A549 (cell line): ENCODE measurements around the gene HOXD10. TPM values are rescaled to one million over a fixed set of nuclear protein-coding genes. Genes with fewer than 3 reads are reported as not detected.
A peak's percentile ranks its signal among the peaks of the same experiment; 100 is the strongest.

Source experiments
- ATAC-seq, 2 experiments: fragments of 200-7000 bp in 1 of 2; fragments of >200 bp in 1 of 2; cut with Nextera tagmentation in 1 of 2; cut with Tn5 transposase in 1 of 2; 3 replicates each; pipeline versions ENCODE4 v1.8.0 to v1.9.1; 2018 to 2020; ENCODE audit warnings: mild to moderate bottlenecking in 1 of 2, moderate library complexity in 1 of 2
- CTCF ChIA-PET: fragments of 300-600 bp; sonication (Branson Sonifier 250); formaldehyde crosslinking; extraction: SDS; loops from one replicate; lab custom pipeline; 2021; ENCODE audit warnings: antibody characterized with exemption, inconsistent platforms; lab: Yijun Ruan, JAX
- POLR2A ChIA-PET: fragments of 350-600 bp; formaldehyde crosslinking; extraction: SDS; loops from one replicate; lab custom pipeline; 2021; ENCODE audit warnings: antibody characterized with exemption, inconsistent platforms; lab: Yijun Ruan, JAX
- DNase-seq, 2 experiments: peaks; one replicate each; pipeline versions ENCODE4 v3.0.0 to v3.0.0-alpha.2; 2011 to 2016; ENCODE audit warnings: low read depth in 1 of 2, low spot score in 1 of 2
- FAIRE-seq: peaks from 2 replicates; lab custom pipeline; 2011; peaks lifted over from hg19 to GRCh38; lab: Jason Lieb, UNC
- H3K27ac ChIP-seq, 2 experiments: fragments of >200 bp; sonication (Bioruptor Twin); formaldehyde crosslinking; 3 replicates each; pipeline ENCODE4 v1.5.1; 2016 to 2017
- H3K4me1 ChIP-seq: fragments of >200 bp; sonication (Bioruptor Twin); formaldehyde crosslinking; 3 replicates; pipeline ENCODE4 v1.6.1; 2016
- H3K4me2 ChIP-seq: fragments of >200 bp; sonication (Bioruptor Twin); formaldehyde crosslinking; 3 replicates; pipeline ENCODE4 v1.6.1; 2016
- H3K4me3 ChIP-seq: fragments of >200 bp; sonication (Bioruptor Twin); formaldehyde crosslinking; 3 replicates; pipeline ENCODE4 v1.5.1; 2016
- H3K9me3 ChIP-seq: fragments of >200 bp; sonication (Bioruptor Twin); formaldehyde crosslinking; 3 replicates; pipeline ENCODE4 v1.6.1; 2016
- FOXS1 ChIP-seq: fragments of 250-450 bp; sonication (Bioruptor Pico); IDR thresholded peaks from 2 replicates; pipeline ENCODE4 v1.5.0; 2020; ENCODE audit warnings: mild to moderate bottlenecking, moderate library complexity
- HDAC2 ChIP-seq: fragments of 200-600 bp; sonication (generic); IDR thresholded peaks from 2 replicates; pipeline ENCODE4 v1.6.1; 2016
- HOXA7 ChIP-seq: fragments of 250-450 bp; sonication (Bioruptor Pico); IDR thresholded peaks from 2 replicates; pipeline ENCODE4 v1.5.0; 2020; ENCODE audit warnings: mild to moderate bottlenecking, moderate library complexity
- JUN ChIP-seq, 2 experiments: fragments of >200 bp; sonication (Bioruptor Twin); formaldehyde crosslinking; IDR thresholded peaks; 2 replicates in 1 of 2; 3 replicates in 1 of 2; pipeline ENCODE4 v1.6.1; 2016 to 2017
- KDM5A ChIP-seq: fragments of 200-600 bp; sonication (generic); IDR thresholded peaks from 2 replicates; pipeline ENCODE4 v1.6.1; 2016; ENCODE audit warnings: antibody characterized with exemption, mild to moderate bottlenecking
- RAD21 ChIP-seq, 2 experiments: fragments of >200 bp in 1 of 2; sonication (Bioruptor Twin) in 1 of 2; formaldehyde crosslinking in 1 of 2; IDR thresholded peaks in 1 of 2; conservative IDR thresholded peaks in 1 of 2; 2 replicates in 1 of 2; 3 replicates in 1 of 2; pipeline ENCODE4 v1.6.1; 2012 to 2018; ENCODE audit warnings: inconsistent platforms in 1 of 2
- RNF2 ChIP-seq: fragments of 200-600 bp; sonication (generic); IDR thresholded peaks from 2 replicates; pipeline ENCODE4 v1.6.1; 2016; ENCODE audit warnings: low read depth, mild to moderate bottlenecking, antibody characterized with exemption, moderate library complexity, borderline replicate concordance
- SMC3 ChIP-seq: fragments of >200 bp; sonication (Bioruptor Twin); formaldehyde crosslinking; IDR thresholded peaks from 3 replicates; pipeline ENCODE4 v1.6.1; 2018; ENCODE audit warnings: inconsistent platforms
- ZNF302 ChIP-seq: fragments of 250-450 bp; sonication (Bioruptor Pico); IDR thresholded peaks from 2 replicates; pipeline ENCODE4 v1.9.0; 2021; ENCODE audit warnings: inconsistent platforms, mild to moderate bottlenecking, moderate library complexity
- WGBS: methylation state at CpG from one replicate; pipeline ENCODE4 v1.1.6; 2017; ENCODE audit errors: missing lambda C conversion rate; 5-methylcytosine and 5-hydroxymethylcytosine counted together
- polyA plus RNA-seq, 4 experiments: library from polyadenylated mRNA; depleted of rRNA in 3 of 4; stranded (reverse); fragments of >200 nt; fragmentation: RNase III in 1 of 4; extraction: RNeasy Plus Mini Kit Qiagen cat#74134 plus additional on column Dnase treatment in 1 of 4; gene quantifications; 2 replicates in 3 of 4; 3 replicates in 1 of 4; pipeline ENCODE4 v1.2.3, GENCODE V29; 2011 to 2017
- TF ChIP-seq, protein P1 (sequence below): IDR thresholded peaks from 2 replicates; pipeline ENCODE4 v1.6.1; 2012
- TF ChIP-seq, protein P2 (sequence below): fragments of >200 bp; sonication (Bioruptor Twin); formaldehyde crosslinking; IDR thresholded peaks from 3 replicates; pipeline ENCODE4 v1.5.1; 2016

The HOXD10 gene
- polyA plus RNA-seq, 2 of the 4 experiments (the other 2 are of a cell fraction): 4.3 to 4.8 TPM

DNA sequence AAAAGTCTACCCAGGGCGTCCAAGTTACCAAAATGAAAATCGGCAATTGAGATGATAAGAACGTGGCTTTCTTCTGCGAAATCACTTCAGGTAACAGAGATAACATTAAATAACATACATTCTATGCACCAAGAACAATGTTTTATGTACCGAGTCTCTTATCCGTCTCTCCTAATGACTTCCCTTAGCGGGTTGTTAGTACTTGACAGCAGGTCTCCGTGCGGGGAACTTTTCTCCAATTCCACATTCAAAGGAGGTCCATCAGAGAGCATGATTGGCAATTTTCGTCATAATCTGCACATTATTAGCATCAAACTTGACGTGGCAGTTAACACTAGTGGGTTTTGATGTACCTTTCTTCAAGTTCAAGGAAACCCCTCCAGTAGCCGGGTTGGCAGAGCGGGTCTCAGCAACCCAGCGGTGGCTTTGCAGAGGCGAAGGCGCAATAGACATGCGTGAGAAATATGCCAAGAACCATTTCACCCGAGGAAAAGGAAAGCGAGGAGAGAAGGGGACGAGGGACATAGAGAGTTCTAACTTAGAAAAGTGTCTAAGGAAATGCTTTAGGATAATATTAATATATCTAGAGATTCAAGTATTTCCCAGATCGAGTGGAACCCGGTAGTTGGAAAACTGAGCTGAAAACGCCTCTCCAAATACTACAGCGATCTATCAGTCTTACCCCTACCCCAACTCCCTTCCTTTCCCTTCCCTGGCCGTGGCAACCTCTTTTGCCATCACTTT is 37.9 kb upstream of the HOXD10 start:
- ATAC-seq (peak in 1 of 2 experiments; percentile 37; a peak in 3 of 6 replicates), DNase-seq (no peak), FAIRE-seq (no peak)
- H3K4me3 ChIP-seq: peak overlapping the region; percentile 49
- TF ChIP-seq, protein P1, sequence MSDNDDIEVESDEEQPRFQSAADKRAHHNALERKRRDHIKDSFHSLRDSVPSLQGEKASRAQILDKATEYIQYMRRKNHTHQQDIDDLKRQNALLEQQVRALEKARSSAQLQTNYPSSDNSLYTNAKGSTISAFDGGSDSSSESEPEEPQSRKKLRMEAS: 0 out of 2 replicates have a peak, but pooled peaks have one; percentile 5
- TF ChIP-seq RNF2 (0 out of 2 replicates have a peak, but pooled peaks have one; percentile 9), HOXA7 (no peak), FOXS1 (CRISPR knock-in tag) (no peak), ZNF302 (CRISPR knock-in tag) (no peak)
- peak overlapping the region; percentile 97 for H3K4me2 ChIP-seq
- H3K27ac ChIP-seq: no peak overlapping the region
- CTCF ChIA-PET: interaction anchor here (0.6 to 5.5 kb wide), 28 partner anchors 8 to 1379 kb away, joined by 3 to 57 read pairs (median 6); partner anchors contain the start of gene HOXD11
- WGBS: 3% methylated on average over 25 of the region's 25 CpGs
- H3K4me1 ChIP-seq: peaks cover 9% of the 10 kb centered on the region; the same call in 2 of the 3 replicates
- POLR2A ChIA-PET: no interaction called here
- H3K9me3 ChIP-seq: peaks cover 10% of the 10 kb centered on the region

DNA sequence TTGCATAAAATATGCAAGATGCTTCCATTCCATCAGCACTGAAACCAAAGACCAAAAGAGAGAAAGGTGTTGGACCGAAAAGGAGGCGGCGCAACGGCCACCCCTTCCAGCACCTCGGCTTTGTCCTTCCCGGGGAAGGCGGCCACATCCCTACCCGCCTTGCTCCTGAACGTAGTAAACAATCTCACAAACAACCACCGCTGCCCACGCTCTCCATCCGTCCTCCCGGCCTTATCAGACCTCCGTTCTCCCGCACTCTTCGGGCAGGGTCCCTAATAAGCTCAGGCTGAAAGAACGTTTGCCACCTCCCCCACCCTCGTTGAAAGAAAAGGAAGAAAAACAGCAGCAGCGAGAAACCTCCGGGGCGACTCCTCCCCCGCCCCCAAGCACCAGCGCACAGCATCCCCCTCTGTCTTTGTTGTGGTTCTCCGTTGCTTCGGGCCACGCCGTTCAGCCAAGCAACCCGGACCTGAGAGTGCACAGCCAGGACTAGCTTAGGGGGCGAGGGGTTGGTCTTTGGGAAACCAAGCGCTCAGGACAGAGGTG is 37.2 kb upstream of the HOXD10 start:
- TF ChIP-seq, protein P1: 0 out of 2 replicates have a peak, but pooled peaks have one; percentile 5
- no peak for TF ChIP-seq HDAC2
- 2% methylated on average over 21 of the region's 30 CpGs for WGBS
- Histone ChIP-seq H3K4me2 (peak overlapping the region; percentile 97), H3K9me3 (peaks cover 10% of the 10 kb centered on the region), H3K4me1 (peaks cover 9% of the 10 kb centered on the region; the same call in 2 of the 3 replicates), H3K27ac (no peak overlapping the region), H3K4me3 (peak overlapping the region; percentile 49)
- POLR2A ChIA-PET: no interaction called here
- ATAC-seq (peak; percentile 36 to 67; a peak in 5 of 6 replicates), FAIRE-seq (no peak), DNase-seq (peak in 1 of 2 experiments; percentile 36)
- CTCF ChIA-PET: interaction anchor here (0.6 to 5.5 kb wide), 31 partner anchors 8 to 1379 kb away, joined by 3 to 57 read pairs (median 5); partner anchors contain the start of gene HOXD11

DNA sequence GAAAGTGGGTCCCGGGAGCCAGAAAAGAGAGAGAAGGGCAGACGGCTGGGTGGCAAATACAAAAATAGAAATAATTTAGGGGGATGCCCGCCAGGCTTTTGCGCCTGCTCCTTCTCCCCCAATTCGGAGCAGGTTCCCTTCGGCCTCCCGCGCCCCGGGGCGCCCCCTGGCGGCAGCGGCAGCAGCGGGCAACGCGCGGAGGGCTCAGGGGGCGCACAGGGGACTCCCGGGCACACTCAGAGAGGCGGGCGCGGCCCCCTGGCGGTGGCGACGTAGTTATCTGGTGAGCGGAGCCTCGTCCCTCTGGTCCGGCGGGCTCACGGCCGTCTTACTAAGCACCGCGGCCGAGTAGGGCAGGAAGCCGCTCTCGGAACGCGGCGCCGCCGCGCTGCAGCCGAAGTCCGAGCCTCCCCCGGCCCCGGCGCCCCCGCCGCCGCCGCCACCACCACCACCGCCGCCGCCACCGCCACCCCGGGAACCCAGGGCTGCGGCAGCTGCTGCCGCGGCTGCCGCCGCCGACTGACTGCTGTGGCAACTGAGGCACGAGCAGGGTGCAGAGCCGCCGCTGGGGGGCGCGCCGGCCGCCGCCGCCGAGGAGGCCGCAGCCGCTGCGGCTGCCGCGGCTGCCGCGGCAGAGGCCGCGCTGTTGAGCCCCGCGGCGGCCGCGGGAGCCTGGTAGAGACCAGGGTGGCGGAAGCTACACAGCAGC is 36.6 kb upstream of the HOXD10 start:
- peak; percentile 82 to 85 for DNase-seq
- peak overlapping the region; percentile 64 to 80; a peak in 5 of 6 replicates for H3K27ac ChIP-seq
- peak overlapping the region; percentile 49 for H3K4me3 ChIP-seq
- ChIA-PET CTCF (interaction anchor here (0.6 to 5.5 kb wide), 32 partner anchors 9 to 1380 kb away, joined by 3 to 57 read pairs (median 5); partner anchors contain the start of gene HOXD11), POLR2A (interaction anchor here (0.6 kb wide), 1 partner anchor 65 kb away, joined by 4 read pairs; no protein-coding TSS in a partner anchor)
- ATAC-seq: peak; percentile 91 to 97
- 0 out of 5 replicates have a peak, but pooled peaks of 1 of the 2 experiments have one; percentile 22 for TF ChIP-seq JUN (IDR thresholded peaks at IDR 0.05)
- TF ChIP-seq, protein P2, sequence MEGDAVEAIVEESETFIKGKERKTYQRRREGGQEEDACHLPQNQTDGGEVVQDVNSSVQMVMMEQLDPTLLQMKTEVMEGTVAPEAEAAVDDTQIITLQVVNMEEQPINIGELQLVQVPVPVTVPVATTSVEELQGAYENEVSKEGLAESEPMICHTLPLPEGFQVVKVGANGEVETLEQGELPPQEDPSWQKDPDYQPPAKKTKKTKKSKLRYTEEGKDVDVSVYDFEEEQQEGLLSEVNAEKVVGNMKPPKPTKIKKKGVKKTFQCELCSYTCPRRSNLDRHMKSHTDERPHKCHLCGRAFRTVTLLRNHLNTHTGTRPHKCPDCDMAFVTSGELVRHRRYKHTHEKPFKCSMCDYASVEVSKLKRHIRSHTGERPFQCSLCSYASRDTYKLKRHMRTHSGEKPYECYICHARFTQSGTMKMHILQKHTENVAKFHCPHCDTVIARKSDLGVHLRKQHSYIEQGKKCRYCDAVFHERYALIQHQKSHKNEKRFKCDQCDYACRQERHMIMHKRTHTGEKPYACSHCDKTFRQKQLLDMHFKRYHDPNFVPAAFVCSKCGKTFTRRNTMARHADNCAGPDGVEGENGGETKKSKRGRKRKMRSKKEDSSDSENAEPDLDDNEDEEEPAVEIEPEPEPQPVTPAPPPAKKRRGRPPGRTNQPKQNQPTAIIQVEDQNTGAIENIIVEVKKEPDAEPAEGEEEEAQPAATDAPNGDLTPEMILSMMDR: peak; percentile 93
- no peak for TF ChIP-seq KDM5A
- peak; percentile 81 for TF ChIP-seq SMC3
- peak; percentile 40 to 67; a peak in 4 of 5 replicates for TF ChIP-seq RAD21 (conservative IDR thresholded peaks at IDR 0.05 in 1 of 2, IDR thresholded peaks at IDR 0.05 in 1 of 2)
- peaks cover 10% of the 10 kb centered on the region for H3K9me3 ChIP-seq
- H3K4me2 ChIP-seq: peak overlapping the region; percentile 97
- FAIRE-seq: no peak
- peaks cover 9% of the 10 kb centered on the region; the same call in 2 of the 3 replicates for H3K4me1 ChIP-seq
- 1% methylated on average over 17 of the region's 86 CpGs for WGBS
